Liver (tissue), 9 donors: ENCODE data around the gene CPSF4L. TPM values are rescaled to one million over a fixed set of nuclear protein-coding genes. Genes with fewer than 3 reads are reported as not detected.
A peak's percentile ranks its signal among the peaks of the same experiment; 100 is the strongest.

Experiments used
- DNase-seq: peaks from one replicate; pipeline ENCODE4 v3.0.0-alpha.2; 2017; ENCODE audit warnings: low spot score
- H3K27ac ChIP-seq, 2 donors: one replicate each; pipeline ENCODE4 v1.7.0; 2013; ENCODE audit warnings: inconsistent platforms in 2 of 2, low read length in 2 of 2, control low read depth in 1 of 2, low read depth in 1 of 2, mild to moderate bottlenecking in 1 of 2
- H3K27me3 ChIP-seq, 4 donors: one replicate each; pipeline versions ENCODE4 v1.6.1 to v1.7.0; 2013; ENCODE audit warnings: low read length in 3 of 4, inconsistent platforms in 1 of 4, mild to moderate bottlenecking in 1 of 4, moderate library complexity in 1 of 4; ENCODE audit not compliant: control insufficient read depth in 4 of 4, insufficient read depth in 4 of 4
- H3K36me3 ChIP-seq, 4 donors: one replicate each; pipeline versions ENCODE4 v1.6.1 to v1.7.0; 2013; ENCODE audit warnings: low read length in 3 of 4, mild to moderate bottlenecking in 3 of 4, low read depth in 1 of 4, moderate library complexity in 1 of 4; ENCODE audit not compliant: control insufficient read depth in 4 of 4, insufficient read depth in 3 of 4
- H3K4me1 ChIP-seq, 4 donors: one replicate each; pipeline versions ENCODE4 v1.6.1 to v1.7.0; 2013; ENCODE audit warnings: low read length in 3 of 4, mild to moderate bottlenecking in 3 of 4, moderate library complexity in 1 of 4; ENCODE audit not compliant: control insufficient read depth in 4 of 4, insufficient read depth in 4 of 4
- H3K4me3 ChIP-seq, 3 donors: one replicate each; pipeline versions ENCODE4 v1.6.1 to v1.7.0; 2013; ENCODE audit warnings: low read length in 3 of 3, control low read depth in 1 of 3, low read depth in 1 of 3, mild to moderate bottlenecking in 1 of 3
- H3K9ac ChIP-seq, 2 donors: one replicate each; pipeline ENCODE4 v1.7.0; 2013; ENCODE audit warnings: low read length in 2 of 2, mild to moderate bottlenecking in 2 of 2, moderate library complexity in 2 of 2, control low read depth in 1 of 2, low read depth in 1 of 2
- H3K9me3 ChIP-seq, 4 donors: one replicate each; pipeline versions ENCODE4 v1.6.1 to v1.7.0; 2013; ENCODE audit warnings: low read length in 3 of 4; ENCODE audit not compliant: control insufficient read depth in 4 of 4
- ATF3 ChIP-seq: IDR thresholded peaks from 2 replicates; pipeline ENCODE4 v1.6.1; 2016; ENCODE audit warnings: antibody characterized with exemption
- EGR1 ChIP-seq, 2 donors: IDR thresholded peaks; 2 replicates each; pipeline ENCODE4 v1.6.1; 2016 to 2018; ENCODE audit warnings: antibody characterized with exemption in 2 of 2, low read depth in 2 of 2
- FOXA2 ChIP-seq: IDR thresholded peaks from 2 replicates; pipeline ENCODE4 v1.6.1; 2016; ENCODE audit warnings: antibody characterized with exemption
- GABPA ChIP-seq, 2 donors: IDR thresholded peaks in 1 of 2; conservative IDR thresholded peaks in 1 of 2; 2 replicates each; pipeline ENCODE4 v1.6.1; 2016; ENCODE audit warnings: antibody characterized with exemption in 2 of 2, mild to moderate bottlenecking in 1 of 2, moderate library complexity in 1 of 2
- HNF4A ChIP-seq, 2 donors: conservative IDR thresholded peaks; 2 replicates each; pipeline ENCODE4 v1.6.1; 2016; ENCODE audit warnings: antibody characterized with exemption in 2 of 2, mild to moderate bottlenecking in 2 of 2
- HNF4G ChIP-seq: IDR thresholded peaks from 2 replicates; pipeline ENCODE4 v1.6.1; 2016; ENCODE audit warnings: antibody characterized with exemption
- JUND ChIP-seq, 2 donors: IDR thresholded peaks; 2 replicates each; pipeline ENCODE4 v1.6.1; 2016; ENCODE audit warnings: antibody characterized with exemption in 2 of 2
- NR2F2 ChIP-seq: IDR thresholded peaks from 2 replicates; pipeline ENCODE4 v1.6.1; 2016; ENCODE audit warnings: antibody characterized with exemption
- RAD21 ChIP-seq, 2 donors: IDR thresholded peaks; 2 replicates each; pipeline ENCODE4 v1.6.1; 2016; ENCODE audit warnings: antibody characterized with exemption in 2 of 2, mild to moderate bottlenecking in 2 of 2
- REST ChIP-seq: IDR thresholded peaks from 2 replicates; pipeline ENCODE4 v1.6.1; 2016; ENCODE audit warnings: antibody characterized with exemption, mild to moderate bottlenecking
- RXRA ChIP-seq, 2 donors: IDR thresholded peaks; 2 replicates each; pipeline ENCODE4 v1.6.1; 2017 to 2018; ENCODE audit warnings: antibody characterized with exemption in 2 of 2, mild to moderate bottlenecking in 1 of 2
- SP1 ChIP-seq: IDR thresholded peaks from 2 replicates; pipeline ENCODE4 v1.6.1; 2018; ENCODE audit warnings: antibody characterized with exemption, mild to moderate bottlenecking
- YY1 ChIP-seq: IDR thresholded peaks from 2 replicates; pipeline ENCODE4 v1.6.1; 2016; ENCODE audit warnings: antibody characterized with exemption, mild to moderate bottlenecking
- ZBTB33 ChIP-seq: IDR thresholded peaks from 2 replicates; pipeline ENCODE4 v1.6.1; 2016; ENCODE audit warnings: antibody characterized with exemption
- WGBS: extraction: QIAGEN DNeasy Blood & Tissue Kit; methylation state at CpG from one replicate; pipeline ENCODE4 v1.1.7; 2013; 5-methylcytosine and 5-hydroxymethylcytosine counted together
- polyA plus RNA-seq, 2 donors: library from polyadenylated mRNA; stranded (reverse) in 1 of 2; unstranded in 1 of 2; fragments of 200-250 nt in 1 of 2; fragments of >200 nt in 1 of 2; fragmentation: Nextera tagmentation in 1 of 2; extraction: Ambion mirVana in 1 of 2; gene quantifications; one replicate each; pipeline versions ENCODE4 v1.2.1 to v1.2.3, GENCODE V29; 2013 to 2015
- total RNA-seq, 2 donors: library from RNA; depleted of rRNA; stranded (reverse); fragments of >200 nt; gene quantifications; one replicate each; pipeline ENCODE4 v1.2.3, GENCODE V29; 2014
- TF ChIP-seq, protein P1 (sequence below): fragments of 150-350 bp; IDR thresholded peaks from 2 replicates; pipeline ENCODE4 v1.5.1; 2017; ENCODE audit warnings: improper control_type of control experiment, low read depth, low read length; ENCODE audit not compliant: missing input control
- donor health status: healthy.
- donor health status: healthy.
- donor health status: healthy.
- donor health status: healthy.
- donor health status: healthy.

The CPSF4L gene
- total and polyA plus RNA-seq, 4 donors = not detected

GRCh38 chr17:73231841-73232586 lies 29.7 kb downstream of the CPSF4L start (continued):
- TF ChIP-seq ZBTB33 (no peak), HNF4G (no peak)

- TF ChIP-seq ZBTB33 (no peak), ATF3 (no peak), JUND (IDR thresholded peaks at IDR 0.05) (no peak), YY1 (no peak)
- TF ChIP-seq, protein P1, sequence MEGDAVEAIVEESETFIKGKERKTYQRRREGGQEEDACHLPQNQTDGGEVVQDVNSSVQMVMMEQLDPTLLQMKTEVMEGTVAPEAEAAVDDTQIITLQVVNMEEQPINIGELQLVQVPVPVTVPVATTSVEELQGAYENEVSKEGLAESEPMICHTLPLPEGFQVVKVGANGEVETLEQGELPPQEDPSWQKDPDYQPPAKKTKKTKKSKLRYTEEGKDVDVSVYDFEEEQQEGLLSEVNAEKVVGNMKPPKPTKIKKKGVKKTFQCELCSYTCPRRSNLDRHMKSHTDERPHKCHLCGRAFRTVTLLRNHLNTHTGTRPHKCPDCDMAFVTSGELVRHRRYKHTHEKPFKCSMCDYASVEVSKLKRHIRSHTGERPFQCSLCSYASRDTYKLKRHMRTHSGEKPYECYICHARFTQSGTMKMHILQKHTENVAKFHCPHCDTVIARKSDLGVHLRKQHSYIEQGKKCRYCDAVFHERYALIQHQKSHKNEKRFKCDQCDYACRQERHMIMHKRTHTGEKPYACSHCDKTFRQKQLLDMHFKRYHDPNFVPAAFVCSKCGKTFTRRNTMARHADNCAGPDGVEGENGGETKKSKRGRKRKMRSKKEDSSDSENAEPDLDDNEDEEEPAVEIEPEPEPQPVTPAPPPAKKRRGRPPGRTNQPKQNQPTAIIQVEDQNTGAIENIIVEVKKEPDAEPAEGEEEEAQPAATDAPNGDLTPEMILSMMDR = no peak
- H3K27ac ChIP-seq = peak overlapping the region; percentile 60 to 72
- 1% methylated on average over 20 of the region's 20 CpGs for WGBS
- peaks cover 0 to 26% (median 16%) of the 10 kb centered on the region in 4 donors for H3K4me1 ChIP-seq
- DNase-seq = peak; percentile 53
- H3K36me3 ChIP-seq = peaks cover 0 to 11% (median 8%) of the 10 kb centered on the region in 4 donors
- H3K9me3 ChIP-seq = no peaks in the 10 kb centered on the region
- peak overlapping the region; percentile 82 to 90 (median 89) for H3K4me3 ChIP-seq
- H3K9ac ChIP-seq = peak overlapping the region; percentile 60 to 82
- no peaks in the 10 kb centered on the region for H3K27me3 ChIP-seq
These were observed 30.3 kb downstream of the CPSF4L start for GRCh38 chr17:73231395-73231794.

- Histone ChIP-seq H3K27ac (no peak overlapping the region), H3K27me3 (no peaks in the 10 kb centered on the region), H3K9ac (no peak overlapping the region), H3K36me3 (peaks cover 0 to 3% (median 0%) of the 10 kb centered on the region in 4 donors), H3K4me3 (no peak overlapping the region), H3K4me1 (peaks cover 0 to 26% (median 16%) of the 10 kb centered on the region in 4 donors), H3K9me3 (no peaks in the 10 kb centered on the region)
- 91% methylated on average over 6 of the region's 6 CpGs for WGBS
- DNase-seq = no peak
- TF ChIP-seq GABPA (IDR thresholded peaks at IDR 0.05 in 1 of 2, conservative IDR thresholded peaks at IDR 0.05 in 1 of 2) (no peak), RAD21 (IDR thresholded peaks at IDR 0.05) (no peak), HNF4A (conservative IDR thresholded peaks at IDR 0.05) (no peak), EGR1 (IDR thresholded peaks at IDR 0.05; ENCODE audit: low read depth in 2 of 2) (no peak), NR2F2 (no peak), SP1 (no peak), JUND (IDR thresholded peaks at IDR 0.05) (no peak), RXRA (IDR thresholded peaks at IDR 0.05) (no peak), REST (no peak), FOXA2 (no peak), ATF3 (no peak), ZBTB33 (no peak)
These were observed 31.6 kb downstream of the CPSF4L start for GRCh38 chr17:73230088-73230487.
